ENCODE data around the gene IFT22. TPM values are rescaled to one million over a fixed set of nuclear protein-coding genes. Genes with fewer than 3 reads are reported as not detected.
"Not testable (repeated sequence)": the region's sequence is repeated elsewhere in the genome, so short reads cannot be mapped to it uniquely, and the experiment has no call there.

IFT22 gene
- total RNA-seq, 2 experiments from 2014 or later: 5.4 to 6.8 TPM

GRCh38 chr7:101306307-101306706 is 15.3 kb downstream of the IFT22 start:
- no peak overlapping the region for H3K4me3 Mint-ChIP-seq
- H3K9me3 Mint-ChIP-seq: peaks cover 9% of the 10 kb centered on the region
- intact Hi-C loops (cut with micrococcal nuclease): no loop called here

GRCh38 chr7:101303102-101303701 is 18.4 kb downstream of the IFT22 start:
- Mint-ChIP-seq H3K9me3 (peaks cover 9% of the 10 kb centered on the region), H3K27ac (no peak overlapping the region), H3K36me3 (ENCODE audit: low read depth) (peaks cover 16% of the 10 kb centered on the region), H3K4me1 (ENCODE audit: low read depth) (peaks cover 10% of the 10 kb centered on the region), H3K27me3 (ENCODE audit: low read depth) (peaks cover 53% of the 10 kb centered on the region), H3K4me3 (no peak overlapping the region)
- DNase-seq: no peak
- intact Hi-C loops (cut with micrococcal nuclease): no loop called here
- CTCF ChIA-PET: no interaction called here

More at GRCh38 chr7:101306307-101306706, 15.3 kb downstream of the IFT22 start:
- Mint-ChIP-seq H3K36me3 (ENCODE audit: low read depth) (peaks cover 25% of the 10 kb centered on the region), H3K4me1 (ENCODE audit: low read depth) (peaks cover 13% of the 10 kb centered on the region), H3K27me3 (ENCODE audit: low read depth) (peaks cover 35% of the 10 kb centered on the region), H3K27ac (no peak overlapping the region)
- CTCF ChIA-PET: interaction anchor here (0.6 kb wide), 1 partner anchor 15 kb away, joined by 3 read pairs; no protein-coding TSS in a partner anchor
- DNase-seq: no peak

- no peak overlapping the region for H3K4me3 Mint-ChIP-seq
Measured at GRCh38 chr7:101302641-101303101, 18.9 kb downstream of the IFT22 start.

GRCh38 chr7:101300465-101301376 is 20.9 kb downstream of the IFT22 start:
- DNase-seq: no peak
- intact Hi-C loops (cut with micrococcal nuclease): no loop called here
- Mint-ChIP-seq H3K4me3 (no peak overlapping the region), H3K4me1 (ENCODE audit: low read depth) (peaks cover 7% of the 10 kb centered on the region), H3K9me3 (peaks cover 9% of the 10 kb centered on the region), H3K27ac (no peak overlapping the region), H3K36me3 (ENCODE audit: low read depth) (peaks cover 14% of the 10 kb centered on the region), H3K27me3 (ENCODE audit: low read depth) (peaks cover 52% of the 10 kb centered on the region)
- CTCF ChIA-PET: interaction anchor here (0.5 to 1.8 kb wide), 2 partner anchors 10 to 893 kb away, joined by 3 to 8 read pairs; no protein-coding TSS in a partner anchor

More at GRCh38 chr7:101302641-101303101, 18.9 kb downstream of the IFT22 start:
- H3K36me3 Mint-ChIP-seq (ENCODE audit: low read depth): peaks cover 14% of the 10 kb centered on the region
- H3K27ac Mint-ChIP-seq: no peak overlapping the region
- intact Hi-C loops (cut with micrococcal nuclease): no loop called here
- H3K4me1 Mint-ChIP-seq (ENCODE audit: low read depth): peaks cover 7% of the 10 kb centered on the region
- H3K9me3 Mint-ChIP-seq: peaks cover 9% of the 10 kb centered on the region
- H3K27me3 Mint-ChIP-seq (ENCODE audit: low read depth): peaks cover 52% of the 10 kb centered on the region
- DNase-seq: no peak
- CTCF ChIA-PET: no interaction called here

GRCh38 chr7:101299511-101300464 is 21.8 kb downstream of the IFT22 start:
- DNase-seq: no peak
- H3K36me3 Mint-ChIP-seq (ENCODE audit: low read depth): peaks cover 14% of the 10 kb centered on the region
- peaks cover 9% of the 10 kb centered on the region for H3K9me3 Mint-ChIP-seq
- intact Hi-C loops (cut with micrococcal nuclease): loop anchor here (10.0 kb wide), 1 partner anchor 205 kb away; no protein-coding TSS in a partner anchor
- peaks cover 7% of the 10 kb centered on the region for H3K4me1 Mint-ChIP-seq (ENCODE audit: low read depth)
- CTCF ChIA-PET: no interaction called here
- H3K27ac Mint-ChIP-seq: no peak overlapping the region
- H3K4me3 Mint-ChIP-seq: no peak overlapping the region
- H3K27me3 Mint-ChIP-seq (ENCODE audit: low read depth): peaks cover 53% of the 10 kb centered on the region

- H3K9me3 Mint-ChIP-seq: no peaks in the 10 kb centered on the region
- H3K4me1 Mint-ChIP-seq (ENCODE audit: low read depth): peaks cover 9% of the 10 kb centered on the region
- CTCF ChIA-PET: interaction anchor here (1.3 to 1.4 kb wide), 2 partner anchors 12 kb away, joined by 4 read pairs; no protein-coding TSS in a partner anchor
- H3K27me3 Mint-ChIP-seq (ENCODE audit: low read depth): peaks cover 32% of the 10 kb centered on the region
- DNase-seq: no peak
- H3K4me3 Mint-ChIP-seq: no peak overlapping the region
- no peak overlapping the region for H3K27ac Mint-ChIP-seq
- no peaks in the 10 kb centered on the region for H3K36me3 Mint-ChIP-seq (ENCODE audit: low read depth)
- intact Hi-C loops (cut with micrococcal nuclease): loop anchor here (10.0 kb wide), 1 partner anchor 210 kb away; no protein-coding TSS in a partner anchor
Measured at GRCh38 chr7:101294832-101295121, 26.8 kb downstream of the IFT22 start.

- H3K4me3 Mint-ChIP-seq: no peak overlapping the region
- H3K4me1 Mint-ChIP-seq (ENCODE audit: low read depth): peaks cover 6% of the 10 kb centered on the region
- no peak overlapping the region for H3K27ac Mint-ChIP-seq
- CTCF ChIA-PET: interaction anchor here (1.4 to 3.4 kb wide), 3 partner anchors 11 to 102 kb away, joined by 4 to 9 read pairs (median 4); no protein-coding TSS in a partner anchor
- DNase-seq: no peak
- peaks cover 27% of the 10 kb centered on the region for H3K27me3 Mint-ChIP-seq (ENCODE audit: low read depth)
- H3K9me3 Mint-ChIP-seq: no peaks in the 10 kb centered on the region
- intact Hi-C loops (cut with micrococcal nuclease): loop anchor here (10.0 kb wide), 1 partner anchor 211 kb away; no protein-coding TSS in a partner anchor
- no peaks in the 10 kb centered on the region for H3K36me3 Mint-ChIP-seq (ENCODE audit: low read depth)
Measured at GRCh38 chr7:101294039-101294831, 27.4 kb downstream of the IFT22 start.

GRCh38 chr7:101293069-101294021 is 28.3 kb downstream of the IFT22 start:
- H3K27ac Mint-ChIP-seq; H3K4me3 Mint-ChIP-seq; H3K9me3 Mint-ChIP-seq; H3K36me3 Mint-ChIP-seq (ENCODE audit: low read depth); DNase-seq; H3K4me1 Mint-ChIP-seq (ENCODE audit: low read depth): not testable (repeated sequence)
- intact Hi-C loops (cut with micrococcal nuclease): loop anchor here (10.0 kb wide), 1 partner anchor 211 kb away; no protein-coding TSS in a partner anchor
- CTCF ChIA-PET: interaction anchor here (1.4 to 3.4 kb wide), 3 partner anchors 10 to 101 kb away, joined by 4 to 9 read pairs (median 4); no protein-coding TSS in a partner anchor
- H3K27me3 Mint-ChIP-seq (ENCODE audit: low read depth): peaks cover 24% of the 10 kb centered on the region

- H3K27ac Mint-ChIP-seq; DNase-seq; H3K4me1 Mint-ChIP-seq (ENCODE audit: low read depth); H3K4me3 Mint-ChIP-seq; H3K9me3 Mint-ChIP-seq; H3K36me3 Mint-ChIP-seq (ENCODE audit: low read depth): not testable (repeated sequence)
- intact Hi-C loops (cut with micrococcal nuclease): loop anchor here (10.0 kb wide), 1 partner anchor 212 kb away; no protein-coding TSS in a partner anchor
- CTCF ChIA-PET: interaction anchor here (0.7 to 3.4 kb wide), 3 partner anchors 22 to 226 kb away, joined by 3 to 9 read pairs (median 4); no protein-coding TSS in a partner anchor
- H3K27me3 Mint-ChIP-seq (ENCODE audit: low read depth): peaks cover 19% of the 10 kb centered on the region
Measured at GRCh38 chr7:101292566-101292965, 29.0 kb downstream of the IFT22 start.

All from activated naive CD4-positive, alpha-beta T cell treated with anti-CD3 and anti-CD28 coated beads for 36 hours (primary cell).